B cell (primary cell): ENCODE data around the gene CCL14. TPM values are rescaled to one million over a fixed set of nuclear protein-coding genes. Genes with fewer than 3 reads are reported as not detected.
"Not testable (repeated sequence)": the region's sequence is repeated elsewhere in the genome, so short reads cannot be mapped to it uniquely, and the experiment has no call there.

Experiments
- ATAC-seq: fragments of 200-7000 bp; cut with Tn5 transposase; one replicate; pipeline ENCODE4 v1.10.0; 2021; ENCODE audit warnings: low read depth, mild to moderate bottlenecking, moderate number of reproducible peaks, moderate library complexity
- CTCF ChIA-PET: fragments of 350-600 bp; sonication (Branson Sonifier 250); formaldehyde crosslinking; loops from one replicate; lab custom pipeline; 2021; ENCODE audit warnings: antibody characterized with exemption, inconsistent platforms; lab: Charles Lee
- POLR2A ChIA-PET: fragments of 350-600 bp; sonication (Branson Sonifier 250); formaldehyde crosslinking; loops from one replicate; lab custom pipeline; 2021; ENCODE audit warnings: antibody characterized with exemption; lab: Charles Lee
- DNase-seq: peaks from one replicate; pipeline ENCODE4 v3.0.0; 2013
- H2AFZ ChIP-seq: 2 replicates; pipeline ENCODE4 v1.6.1; 2012; ENCODE audit warnings: mild to moderate bottlenecking, low read depth, low read length; ENCODE audit not compliant: insufficient read depth, poor library complexity, severe bottlenecking
- H3K27ac ChIP-seq, 2 donors: 1 replicate in 1 of 2; 2 replicates in 1 of 2; pipeline ENCODE4 v1.5.1; 2012 to 2013; ENCODE audit warnings: low read length in 2 of 2, mild to moderate bottlenecking in 2 of 2, moderate library complexity in 1 of 2
- H3K27me3 ChIP-seq, 4 experiments: fragments of 200-600 bp in 1 of 4; sonication (generic) in 1 of 4; replicated peaks in 1 of 4; 1 replicate in 2 of 4; 2 replicates in 2 of 4; pipeline versions ENCODE4 v1.6.1 to v1.7.0; 2013 to 2016; ENCODE audit warnings: low read length in 3 of 4, mild to moderate bottlenecking in 2 of 4, mixed read lengths in 1 of 4, moderate library complexity in 1 of 4; ENCODE audit not compliant: insufficient read depth in 4 of 4, control insufficient read depth in 3 of 4; ENCODE audit errors: control extremely low read depth in 1 of 4
- H3K36me3 ChIP-seq, 2 experiments: replicated peaks in 1 of 2; 1 replicate in 1 of 2; 2 replicates in 1 of 2; pipeline versions ENCODE4 v1.6.1 to v1.7.1; 2013; ENCODE audit warnings: low read length in 1 of 2; ENCODE audit not compliant: insufficient read depth in 2 of 2, control insufficient read depth in 1 of 2; ENCODE audit errors: control extremely low read depth in 1 of 2, extremely low read depth in 1 of 2
- H3K4me1 ChIP-seq, 2 donors: fragments of 200-600 bp in 1 of 2; sonication (generic) in 1 of 2; 1 replicate in 1 of 2; 2 replicates in 1 of 2; pipeline versions ENCODE4 v1.5.1 to v1.6.1; 2013 to 2017; ENCODE audit warnings: low read length in 2 of 2; ENCODE audit not compliant: control insufficient read depth in 2 of 2, insufficient read depth in 2 of 2
- H3K4me2 ChIP-seq: replicated peaks from 2 replicates; pipeline ENCODE3; 2012; ENCODE audit warnings: mild to moderate bottlenecking, low read depth, low read length; ENCODE audit not compliant: poor library complexity, severe bottlenecking
- H3K4me3 ChIP-seq, 5 experiments: fragments of 200-600 bp in 1 of 5; sonication (generic) in 1 of 5; 1 replicate in 3 of 5; 2 replicates in 2 of 5; pipeline versions ENCODE4 v1.5.1 to v1.7.0; 2011 to 2016; ENCODE audit warnings: low read length in 4 of 5, mild to moderate bottlenecking in 4 of 5, low read depth in 2 of 5, control low read depth in 1 of 5, moderate library complexity in 1 of 5; ENCODE audit not compliant: insufficient read depth in 1 of 5; ENCODE audit errors: control extremely low read depth in 1 of 5, extremely low read depth in 1 of 5
- H3K79me2 ChIP-seq: fragments of 200-600 bp; sonication (generic); one replicate; pipeline ENCODE4 v1.6.0; 2016; ENCODE audit warnings: low read length; ENCODE audit not compliant: control insufficient read depth, insufficient read depth
- H3K9ac ChIP-seq: fragments of 200-600 bp; sonication (generic); 2 replicates; pipeline ENCODE4 v1.6.1; 2017; ENCODE audit warnings: mild to moderate bottlenecking, low read length, moderate library complexity
- H3K9me3 ChIP-seq, 3 donors: one replicate each; pipeline versions ENCODE4 v1.6.1 to v1.7.1; 2013; ENCODE audit warnings: low read length in 2 of 3; ENCODE audit not compliant: control insufficient read depth in 2 of 3, insufficient read depth in 1 of 3; ENCODE audit errors: control extremely low read depth in 1 of 3
- H4K20me1 ChIP-seq: 2 replicates; pipeline ENCODE4 v1.6.0; 2012; ENCODE audit warnings: mild to moderate bottlenecking, low read length; ENCODE audit not compliant: insufficient read depth, control insufficient read depth, poor library complexity, severe bottlenecking
- H3K27ac Mint-ChIP-seq: one replicate; pipeline ENCODE4 v1.8.0; 2021; ENCODE audit warnings: mixed read lengths
- H3K27me3 Mint-ChIP-seq: one replicate; pipeline ENCODE4 v1.8.0; 2021; ENCODE audit warnings: mixed read lengths
- H3K4me1 Mint-ChIP-seq: one replicate; pipeline ENCODE4 v1.8.0; 2021; ENCODE audit warnings: mixed read lengths
- H3K4me3 Mint-ChIP-seq: one replicate; pipeline ENCODE4 v1.8.0; 2021; ENCODE audit warnings: mixed read lengths
- H3K9me3 Mint-ChIP-seq: one replicate; pipeline ENCODE4 v1.8.0; 2022; ENCODE audit warnings: mixed read lengths; ENCODE audit not compliant: insufficient read depth
- CTCF ChIP-seq: fragments of 200-600 bp; IDR thresholded peaks from one replicate; pipeline ENCODE4 v1.8.0; 2022; ENCODE audit warnings: antibody characterized with exemption, mild to moderate bottlenecking
- EZH2 ChIP-seq: IDR thresholded peaks from 2 replicates; pipeline ENCODE4 v1.6.1; 2012; ENCODE audit warnings: borderline replicate concordance, low read depth, mild to moderate bottlenecking, moderate library complexity, low read length; ENCODE audit not compliant: insufficient read depth, poor library complexity, severe bottlenecking
- WGBS: methylation state at CpG from one replicate; pipeline ENCODE4 v1.1.5; 2013; ENCODE audit warnings: missing lambda C conversion rate; ENCODE audit not compliant: insufficient coverage; 5-methylcytosine and 5-hydroxymethylcytosine counted together
- intact Hi-C: fragments of 100-400 bp; cut with micrococcal nuclease; formaldehyde crosslinking; loops from one replicate; pipeline ENCODE4 v1.10.0; 2022
- polyA plus RNA-seq: library from polyadenylated mRNA; depleted of rRNA; stranded (reverse); fragments of >200 nt; gene quantifications from 2 replicates; pipeline ENCODE4 v1.2.3, GENCODE V29; 2012
- total RNA-seq, 2 donors: library from RNA; stranded (reverse); fragments of 120-200 nt in 1 of 2; gene quantifications; 1 replicate in 1 of 2; 2 replicates in 1 of 2; pipeline versions ENCODE4 v1.2.3 to v1.2.4, GENCODE V29; 2013 to 2022

Gene CCL14
- total and polyA plus RNA-seq, 2 donors (not counting 1 experiment from before 2014, with no cell fraction given) = not detected

GRCh38 chr17:35998756-35999155 lies 12.2 kb upstream of the CCL14 start:
- H3K27me3 ChIP-seq = peaks cover 0 to 4% (median 0%) of the 10 kb centered on the region in 4 experiments
- no peak for ATAC-seq
- H3K4me3 ChIP-seq = no peak overlapping the region
- H3K9me3 ChIP-seq = no peaks in the 10 kb centered on the region
- ChIA-PET CTCF (no interaction called here), POLR2A (no interaction called here)
- no CpG with 5 or more reads among the region's 1 CpG for WGBS
- TF ChIP-seq CTCF = no peak
- TF ChIP-seq EZH2 = no peak
- H4K20me1 ChIP-seq = no peaks in the 10 kb centered on the region
- intact Hi-C loops = no loop called here
- Mint-ChIP-seq H3K4me1 (peaks cover 39% of the 10 kb centered on the region), H3K9me3 (no peaks in the 10 kb centered on the region), H3K27me3 (peaks cover 25% of the 10 kb centered on the region), H3K27ac (no peak overlapping the region), H3K4me3 (no peak overlapping the region)
- H3K4me1 ChIP-seq = peaks cover 16 to 30% of the 10 kb centered on the region in 2 donors
- H2AFZ ChIP-seq = no peak overlapping the region
- no peak overlapping the region for H3K27ac ChIP-seq
- no peaks in the 10 kb centered on the region for H3K36me3 ChIP-seq
- no peaks in the 10 kb centered on the region for H3K79me2 ChIP-seq
- no peak overlapping the region for H3K9ac ChIP-seq
- DNase-seq = no peak
- H3K4me2 ChIP-seq = no peak overlapping the region

GRCh38 chr17:35998018-35998545 lies 11.6 kb upstream of the CCL14 start:
- Histone ChIP-seq H3K79me2 (no peaks in the 10 kb centered on the region), H3K4me2 (no peak overlapping the region), H3K9me3 (no peaks in the 10 kb centered on the region), H2AFZ (no peak overlapping the region), H3K4me1 (peaks cover 16 to 30% of the 10 kb centered on the region in 2 donors), H3K36me3 (no peaks in the 10 kb centered on the region), H3K4me3 (no peak overlapping the region), H3K27ac (no peak overlapping the region), H3K9ac (no peak overlapping the region), H4K20me1 (no peaks in the 10 kb centered on the region), H3K27me3 (peaks cover 0 to 4% (median 0%) of the 10 kb centered on the region in 4 experiments)
- ATAC-seq (no peak), DNase-seq (no peak)
- WGBS = 88% methylated on average over 9 of the region's 11 CpGs
- Mint-ChIP-seq H3K27me3 (peaks cover 25% of the 10 kb centered on the region), H3K27ac (no peak overlapping the region), H3K4me3 (no peak overlapping the region), H3K9me3 (no peaks in the 10 kb centered on the region), H3K4me1 (peaks cover 38% of the 10 kb centered on the region)
- CTCF ChIA-PET = no interaction called here
- intact Hi-C loops = no loop called here
- POLR2A ChIA-PET = no interaction called here
- TF ChIP-seq EZH2 (no peak), CTCF (no peak)

- H3K9ac ChIP-seq, H3K9me3 ChIP-seq, H3K27ac Mint-ChIP-seq, intact Hi-C loops, H3K79me2 ChIP-seq, H3K36me3 ChIP-seq, H4K20me1 ChIP-seq, ATAC-seq, H3K27me3 ChIP-seq, POLR2A ChIA-PET, H2AFZ ChIP-seq, H3K9me3 Mint-ChIP-seq, H3K27ac ChIP-seq: not testable (repeated sequence)
- H3K4me2 ChIP-seq = peak overlapping the region; percentile 30
- peaks cover 19 to 30% of the 10 kb centered on the region in 2 donors for H3K4me1 ChIP-seq
- H3K27me3 Mint-ChIP-seq = peaks cover 14% of the 10 kb centered on the region
- 33% methylated on average over 1 of the region's 2 CpGs for WGBS
- DNase-seq = peak; percentile 18
- CTCF ChIA-PET = interaction anchor here (1.0 to 1.6 kb wide), 4 partner anchors 17 to 153 kb away, joined by 3 to 10 read pairs (median 6); no protein-coding TSS in a partner anchor
- peak overlapping the region; percentile 59 for H3K4me3 Mint-ChIP-seq
- H3K4me3 ChIP-seq = peak overlapping the region in 1 of 5 experiments; percentile 29
- H3K4me1 Mint-ChIP-seq = peaks cover 38% of the 10 kb centered on the region
Observed at GRCh38 chr17:35995346-35995745, 8.8 kb upstream of the CCL14 start.
